IPS DF 4.7 (cell line): ENCODE measurements around the gene CABLES1.

Experiments
- DNase-seq: peaks from one replicate; pipeline ENCODE4 v3.0.0-alpha.2; 2013; ENCODE audit warnings: low spot score; ENCODE audit errors: extremely low read depth

The CABLES1 gene

DNA sequence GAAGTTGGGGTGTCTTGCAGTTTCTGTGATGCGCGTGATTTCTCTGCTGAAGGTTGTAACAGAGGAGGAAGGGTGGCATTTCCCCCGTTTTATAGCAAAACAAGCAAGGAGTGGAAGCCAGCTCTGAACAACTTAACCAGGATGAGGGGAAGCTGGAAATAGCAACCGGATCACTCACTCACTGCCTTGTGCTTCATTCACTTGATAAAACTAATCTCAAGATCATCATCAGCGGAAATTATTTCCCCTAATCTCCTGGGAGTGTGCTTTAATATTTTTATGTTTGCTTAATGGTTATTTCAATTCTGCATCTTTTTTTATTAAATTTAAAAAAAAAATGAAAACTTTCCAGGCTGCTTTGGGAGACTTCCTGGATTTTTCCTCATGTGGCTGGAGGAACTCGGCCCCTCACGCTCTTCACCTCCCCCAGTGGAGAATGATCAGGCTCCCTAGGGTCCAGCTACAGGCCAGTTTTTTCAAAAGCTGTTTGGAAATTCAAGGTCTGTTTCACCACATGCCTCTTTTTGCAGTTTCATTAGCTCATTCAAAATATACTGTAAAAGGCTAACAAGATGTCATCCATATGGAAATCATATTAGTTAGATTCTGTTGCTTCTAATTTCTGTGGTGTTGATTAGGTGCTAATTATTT lies 31.7 kb downstream of the CABLES1 start:
- no peak for DNase-seq

DNA sequence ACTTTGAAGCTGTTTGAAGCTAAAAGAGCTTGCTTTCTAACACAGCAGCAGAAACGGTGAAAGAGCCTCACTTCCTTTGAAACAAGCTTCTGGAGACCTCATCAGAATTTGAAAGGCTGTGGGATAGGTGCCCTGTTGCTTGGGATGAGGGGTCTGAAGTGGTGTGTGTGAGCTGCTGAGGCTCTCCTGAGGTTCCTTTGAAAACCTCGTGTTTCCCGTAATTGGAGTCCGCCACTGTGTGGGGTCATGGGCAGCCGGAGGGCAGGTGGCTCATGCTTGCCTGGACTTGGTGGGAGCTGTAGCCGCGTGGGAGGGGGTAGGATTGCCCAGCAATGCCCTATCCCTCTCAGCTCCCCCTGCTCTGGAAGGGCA lies 34.4 kb downstream of the CABLES1 start:
- peak; percentile 72 for DNase-seq

DNA sequence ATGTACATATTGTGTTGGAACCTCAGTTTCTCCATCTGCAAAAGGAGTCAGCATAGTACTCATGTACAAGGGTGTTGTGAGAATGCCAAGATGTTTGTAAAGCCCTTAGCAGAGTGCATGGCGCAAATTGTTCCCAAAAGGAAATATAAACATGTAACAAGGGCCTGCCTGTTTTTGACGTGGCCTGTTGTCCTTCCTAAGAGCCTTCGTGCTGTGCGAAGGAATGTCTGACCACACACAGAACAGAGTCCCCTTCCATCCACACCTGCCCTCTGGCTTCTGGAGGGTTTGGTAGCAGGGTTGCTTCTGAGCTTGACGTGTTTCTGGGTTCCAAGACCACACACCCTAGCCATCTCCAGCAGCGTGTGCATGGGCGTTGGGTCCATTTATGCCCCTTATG lies 34.9 kb downstream of the CABLES1 start:
- no peak for DNase-seq

DNA sequence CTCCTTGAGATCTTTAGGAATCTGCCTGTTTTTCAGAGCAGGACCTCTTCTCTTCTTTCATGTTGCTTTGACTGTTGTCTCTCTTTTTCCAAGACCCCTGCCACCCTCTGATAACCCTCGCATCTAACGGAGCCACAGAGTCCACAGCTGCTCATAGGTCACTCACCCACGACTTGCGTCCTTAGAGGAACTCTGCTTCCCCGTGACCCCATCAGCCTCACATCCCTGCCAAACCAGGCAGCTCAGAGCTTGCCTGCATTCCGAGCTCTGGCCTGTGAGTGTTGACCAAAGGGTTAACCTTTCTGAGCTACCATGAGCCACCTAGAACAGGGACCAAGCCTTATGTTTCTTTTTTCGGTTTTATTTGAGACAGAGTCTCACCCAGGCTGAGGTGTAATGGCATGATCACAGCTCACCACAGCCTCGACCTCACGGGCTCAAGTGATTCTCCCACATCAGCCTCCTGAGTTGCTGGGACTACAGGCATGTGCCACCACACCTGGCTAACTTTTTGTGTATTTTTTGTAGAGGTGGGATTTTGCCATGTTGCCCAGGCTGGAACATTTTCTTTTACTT lies 36.4 kb downstream of the CABLES1 start:
- DNase-seq: no peak

DNA sequence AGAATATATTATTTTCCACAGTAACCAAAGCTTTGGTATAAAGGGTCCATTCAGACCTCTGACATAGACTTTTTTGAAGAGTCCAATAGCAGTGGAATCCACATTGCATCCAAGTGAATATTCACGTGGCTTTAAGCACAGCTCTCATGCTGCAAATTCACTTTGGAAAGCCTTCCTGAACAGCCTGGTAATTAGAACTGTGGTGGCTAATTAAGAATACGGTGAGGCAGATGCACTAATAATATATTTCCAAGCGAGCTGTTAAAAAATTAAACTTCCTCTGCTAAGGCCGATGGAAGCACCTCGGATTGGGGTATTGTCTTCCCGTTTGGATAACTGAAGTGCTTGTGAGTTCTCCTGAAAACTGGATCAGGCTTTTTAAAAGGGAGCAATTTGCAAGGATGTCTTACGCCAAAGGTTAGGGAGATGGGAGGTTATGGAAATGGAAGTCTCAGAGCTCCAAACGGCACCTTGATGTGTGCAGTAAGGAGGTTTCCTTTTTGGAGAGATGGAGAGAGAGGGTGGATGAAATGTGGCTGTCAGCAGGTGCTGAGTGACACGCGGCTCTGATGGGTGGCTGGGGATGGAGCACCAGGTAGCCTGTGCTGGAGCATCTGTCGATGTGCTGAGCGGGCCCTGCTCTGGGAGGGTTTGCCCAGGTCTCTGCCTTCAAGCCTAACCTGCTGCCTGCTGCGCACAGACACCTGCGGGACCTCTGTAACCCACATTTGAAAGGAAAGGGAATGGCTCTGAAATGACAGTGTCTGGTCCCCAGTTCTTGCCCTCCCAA lies 37.5 kb downstream of the CABLES1 start:
- no peak for DNase-seq

DNA sequence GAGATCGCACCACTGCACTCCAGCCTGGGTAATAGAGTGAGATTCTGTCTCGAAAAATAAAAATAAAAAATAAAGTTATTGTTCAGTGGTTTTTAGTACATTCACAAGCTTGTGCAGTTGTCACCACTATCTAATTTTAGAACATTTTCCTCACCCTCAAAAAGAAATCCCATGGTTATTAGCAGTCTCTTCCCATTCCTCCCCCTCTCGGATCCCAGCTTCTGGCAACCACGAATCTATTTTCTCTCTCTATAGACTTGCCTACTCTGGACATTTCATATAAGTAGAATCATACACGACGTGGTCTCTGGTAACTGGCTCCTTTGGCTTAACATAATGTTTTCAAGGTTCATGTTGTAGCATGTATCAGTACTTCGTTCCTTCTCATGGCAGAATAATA lies 38.6 kb downstream of the CABLES1 start:
- DNase-seq: no peak

DNA sequence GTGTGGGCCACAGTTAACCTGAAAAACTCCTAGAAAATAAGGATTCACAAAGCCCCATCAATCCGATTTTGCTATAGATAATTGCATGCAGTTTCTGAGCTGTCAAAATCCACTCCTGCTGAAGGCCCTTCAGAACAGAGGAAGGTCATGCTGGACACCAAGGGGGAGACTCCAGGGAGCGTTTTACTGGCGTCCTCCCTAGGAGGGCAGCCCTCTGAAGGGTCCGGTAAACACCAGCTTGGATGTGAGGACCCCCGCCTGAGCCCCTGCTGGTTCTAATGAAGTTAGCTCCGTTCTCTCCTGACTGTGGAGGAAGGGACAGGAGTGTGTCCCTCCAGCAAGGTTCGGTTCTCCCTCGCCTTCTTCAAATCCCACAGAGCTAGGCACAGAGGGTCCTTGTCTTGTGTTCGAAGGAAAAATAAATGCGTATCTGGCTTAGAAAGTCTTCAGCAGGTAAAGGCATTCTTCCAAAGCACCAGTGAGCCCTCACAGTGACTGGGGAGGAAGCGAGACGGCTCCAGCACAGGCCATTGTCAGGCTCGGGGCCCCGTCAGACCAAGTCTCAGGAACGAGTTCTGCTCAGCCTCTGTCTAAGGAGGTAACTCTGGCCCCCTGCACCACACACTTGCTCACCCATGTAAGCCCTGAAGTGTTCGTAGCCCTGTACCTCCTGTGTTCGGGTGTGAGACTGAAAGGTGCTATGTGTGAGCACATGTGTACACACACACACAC lies 41.6 kb downstream of the CABLES1 start:
- DNase-seq: no peak

DNA sequence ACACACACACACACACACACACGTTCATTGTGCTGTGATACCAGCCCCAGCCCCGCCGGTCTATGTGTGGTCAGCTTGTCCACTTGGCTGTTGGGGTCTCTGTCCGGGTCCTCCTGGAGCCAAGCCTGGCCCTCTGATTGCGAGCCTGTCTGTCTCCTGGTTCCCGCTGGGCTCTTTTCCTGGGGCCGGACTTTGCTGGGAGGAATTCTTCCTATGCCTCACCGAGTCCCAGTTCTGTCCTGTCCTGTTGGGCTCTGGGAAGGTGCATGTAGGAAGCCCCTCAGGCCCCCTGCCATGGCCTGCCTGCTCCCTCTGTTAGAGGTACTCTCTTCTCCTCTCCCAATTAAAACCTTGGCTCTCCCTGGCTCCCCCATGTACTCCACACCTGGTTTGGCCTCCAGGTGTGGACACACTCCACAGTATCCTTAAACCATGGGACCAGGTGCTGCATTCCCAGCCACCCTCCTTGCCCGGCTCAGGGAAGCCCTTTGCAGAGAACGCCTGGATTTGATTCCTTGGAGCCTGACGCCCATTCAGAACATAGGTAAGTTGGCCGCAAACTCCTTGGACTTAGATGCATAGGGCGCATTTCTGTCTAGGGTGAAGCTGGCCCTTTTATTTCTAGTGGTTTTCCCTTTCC lies 42.3 kb downstream of the CABLES1 start:
- no peak for DNase-seq

DNA sequence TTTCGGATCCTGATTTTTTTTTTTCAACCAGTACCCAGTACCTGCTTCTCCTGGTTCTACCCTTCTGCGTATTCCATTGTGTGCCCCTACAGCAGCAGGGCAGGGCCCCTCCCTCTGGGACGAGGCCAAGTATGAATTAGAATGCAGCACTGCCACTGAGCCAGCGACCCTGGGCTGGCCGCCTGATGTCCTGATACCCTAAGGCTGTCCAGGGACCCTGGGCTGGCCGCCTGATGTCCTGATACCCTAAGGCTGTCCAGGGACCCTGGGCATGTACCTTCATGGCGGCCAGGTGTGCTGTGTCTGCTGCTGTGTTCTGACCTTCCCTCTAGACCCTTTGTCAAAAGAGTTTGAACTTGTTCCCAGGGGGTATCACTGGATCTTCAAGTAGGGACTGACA lies 42.9 kb downstream of the CABLES1 start:
- DNase-seq: no peak

DNA sequence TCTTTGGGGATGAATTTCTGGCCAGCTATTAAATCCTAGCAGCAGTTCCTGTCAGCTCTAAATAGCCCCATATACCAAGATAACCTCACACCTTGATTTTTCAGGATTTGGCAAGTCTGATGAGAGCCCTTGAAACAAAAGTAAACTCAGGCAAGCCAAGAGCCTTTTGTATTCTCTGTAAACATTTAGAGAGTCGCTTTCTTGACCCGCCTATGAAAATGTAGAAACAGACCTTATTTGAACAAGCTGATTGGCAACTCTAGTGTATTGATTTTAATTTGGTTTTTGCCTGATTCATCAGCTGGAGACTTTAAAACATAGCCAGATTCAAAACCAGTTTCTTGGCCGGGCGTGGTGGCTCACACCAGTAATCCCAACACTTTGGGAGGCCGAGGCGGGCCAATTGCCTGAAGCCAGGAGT lies 43.4 kb downstream of the CABLES1 start:
- no peak for DNase-seq

DNA sequence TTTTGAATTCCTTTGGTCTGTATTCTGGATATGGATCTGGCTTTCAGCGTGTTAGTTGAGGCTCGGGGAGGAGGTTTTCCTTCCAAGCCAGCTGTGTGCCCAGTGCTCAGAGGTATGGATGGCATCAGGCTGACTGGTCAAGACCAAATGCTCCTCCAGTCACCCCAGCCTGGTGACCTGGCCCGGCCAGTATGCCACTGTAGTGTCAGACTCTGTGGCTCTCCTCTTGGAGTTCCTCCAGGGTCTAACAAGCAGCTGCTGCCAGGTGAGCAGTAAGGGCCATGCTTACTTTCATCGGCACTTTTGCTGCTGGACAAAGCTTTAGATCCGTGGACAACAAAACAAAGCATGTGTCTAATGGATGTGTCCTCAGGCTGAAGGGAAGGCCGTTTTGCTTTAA lies 44.1 kb downstream of the CABLES1 start:
- no peak for DNase-seq

DNA sequence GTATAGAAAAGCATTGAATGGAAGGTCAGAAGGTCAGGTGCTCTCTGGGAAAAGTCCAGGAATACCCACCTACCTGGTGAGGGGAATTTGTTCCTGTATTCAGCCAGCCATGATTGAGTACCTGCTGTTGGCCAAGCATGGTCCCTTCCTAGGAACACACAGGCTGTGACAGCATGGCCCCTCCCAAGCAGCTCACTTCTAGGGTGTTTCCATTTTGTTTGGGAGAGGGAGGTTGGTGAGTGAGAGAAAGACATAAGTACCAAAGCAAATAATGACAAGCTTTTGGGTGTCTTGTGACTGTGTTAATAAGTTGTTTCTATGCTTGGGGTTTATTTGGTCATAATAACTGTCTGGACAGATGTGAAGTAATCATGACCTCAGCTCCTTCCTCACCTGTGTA lies 46.3 kb downstream of the CABLES1 start:
- no peak for DNase-seq

DNA sequence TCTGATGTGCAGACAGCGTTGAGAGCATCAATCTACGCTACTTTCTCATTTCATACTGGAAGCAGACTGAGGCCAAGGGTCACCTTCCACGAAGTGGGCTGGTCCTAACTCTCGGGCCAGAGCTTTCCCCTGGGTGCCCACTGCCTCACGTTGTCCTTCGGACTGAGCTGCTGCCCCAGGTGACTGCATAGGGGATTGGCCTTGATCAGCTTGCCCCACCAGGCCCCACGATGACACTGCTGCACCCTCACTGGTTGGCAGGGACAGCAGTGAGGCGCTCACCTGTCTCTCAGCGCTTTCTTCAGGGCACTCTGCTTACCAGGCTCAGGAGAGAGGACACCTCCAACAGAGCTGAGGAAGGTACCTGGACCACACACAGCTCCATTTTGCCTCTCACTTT lies 47.3 kb downstream of the CABLES1 start:
- no peak for DNase-seq

DNA sequence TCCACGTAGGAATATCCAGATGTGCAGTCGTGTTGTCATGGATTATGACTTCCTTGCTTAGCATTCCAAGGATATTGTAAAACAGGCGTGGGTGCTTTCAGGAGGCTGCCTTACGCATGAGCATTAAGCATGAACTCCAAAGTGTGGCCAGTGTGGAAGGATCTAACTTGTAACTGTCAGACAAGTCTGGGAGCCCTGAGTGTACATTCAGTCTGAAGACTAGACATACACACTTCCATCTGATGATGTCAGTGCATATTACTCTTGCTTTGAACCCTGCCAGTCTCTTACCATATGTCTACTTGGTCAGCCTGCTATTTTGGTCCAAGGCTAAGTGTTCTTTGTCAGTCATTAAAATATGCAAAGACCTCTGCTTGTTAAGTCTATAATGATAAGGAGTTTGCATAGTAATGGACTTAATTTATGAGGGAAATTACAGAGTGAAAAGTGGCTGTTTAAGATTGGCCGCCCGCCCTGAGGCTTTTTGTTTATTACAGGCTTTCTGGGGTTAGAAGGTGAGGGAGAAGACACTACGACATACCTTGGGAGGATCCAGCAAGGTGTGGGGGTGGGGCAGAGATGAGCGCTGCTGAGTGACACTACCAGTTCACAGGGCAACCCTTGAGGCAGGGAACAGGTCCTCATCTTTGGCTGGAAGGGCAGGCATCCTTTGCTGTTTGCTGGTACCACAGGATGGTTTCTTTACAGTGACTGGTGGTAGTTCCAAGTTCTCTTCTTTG lies 48.3 kb downstream of the CABLES1 start:
- no peak for DNase-seq

DNA sequence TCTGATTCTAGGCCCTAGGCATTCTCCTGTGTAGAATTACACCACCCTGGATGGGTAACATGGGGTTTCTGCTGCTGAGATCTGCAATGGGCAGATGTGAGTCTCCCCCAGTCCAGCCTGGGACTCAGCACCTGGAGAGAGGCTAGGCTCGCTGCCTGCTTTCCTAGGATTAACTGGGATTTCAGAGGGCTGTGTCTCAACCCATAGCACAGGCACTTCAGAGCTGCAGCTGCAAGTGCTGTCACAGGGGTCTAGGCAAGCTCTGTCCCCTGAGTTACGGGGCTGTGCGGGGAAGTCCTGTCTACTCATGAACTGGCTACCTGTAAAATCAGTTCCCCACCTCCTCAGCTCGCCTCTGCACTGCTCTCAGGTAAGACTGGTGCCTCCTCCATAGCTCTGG lies 51.5 kb downstream of the CABLES1 start:
- DNase-seq: no peak

DNA sequence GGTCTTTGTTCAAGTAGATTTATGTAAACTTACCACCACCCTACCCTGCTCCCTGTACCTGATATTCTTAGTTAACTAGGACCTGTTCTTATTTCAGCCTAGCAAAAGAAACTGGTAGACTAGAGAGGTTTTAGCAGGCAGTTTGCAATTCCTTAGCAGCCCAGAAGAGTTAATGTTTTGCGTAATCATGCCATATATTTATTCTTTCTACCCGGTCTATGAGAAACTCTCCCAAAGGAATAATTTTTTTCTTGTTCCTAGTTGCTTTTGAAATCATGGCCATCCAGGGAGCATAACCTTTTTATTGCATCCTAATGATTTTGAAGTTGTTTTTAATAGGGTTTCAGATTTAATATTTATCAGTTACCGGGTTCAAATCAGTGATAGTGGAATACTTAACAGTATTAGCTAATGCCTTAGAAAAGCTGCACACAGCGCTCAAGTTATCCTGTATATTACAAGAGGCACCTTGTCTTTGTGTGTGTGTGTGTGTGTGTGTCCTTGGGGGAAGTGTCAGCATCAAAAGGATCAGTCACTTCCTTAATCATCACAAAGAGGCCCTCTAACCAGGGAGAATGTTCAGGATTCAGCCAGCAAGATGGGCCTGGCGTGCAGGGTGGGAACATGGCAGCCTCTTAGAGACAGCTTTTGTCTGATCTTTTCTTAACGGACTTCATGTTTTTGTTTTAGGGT lies 52.9 kb downstream of the CABLES1 start:
- DNase-seq: no peak

DNA sequence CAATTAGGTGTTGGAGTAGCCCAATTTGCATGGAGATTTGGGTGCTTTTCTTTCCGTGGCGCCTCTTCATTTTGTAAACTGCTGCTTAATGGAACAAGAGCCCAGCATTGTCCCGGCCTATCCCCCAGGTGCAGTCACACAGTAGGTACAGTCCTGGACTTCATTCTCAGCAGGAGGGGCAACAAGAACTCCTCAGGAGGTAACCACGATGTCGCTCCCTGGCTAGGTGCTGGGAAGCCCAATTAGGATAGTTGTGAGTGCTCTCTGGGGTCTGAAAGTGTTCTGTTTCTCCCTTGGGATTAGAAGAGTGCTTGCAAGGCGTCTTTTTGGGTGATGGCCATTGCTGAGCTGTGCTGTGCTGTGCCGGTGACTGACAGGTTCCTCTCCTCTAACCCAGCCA lies 53.8 kb downstream of the CABLES1 start:
- no peak for DNase-seq

DNA sequence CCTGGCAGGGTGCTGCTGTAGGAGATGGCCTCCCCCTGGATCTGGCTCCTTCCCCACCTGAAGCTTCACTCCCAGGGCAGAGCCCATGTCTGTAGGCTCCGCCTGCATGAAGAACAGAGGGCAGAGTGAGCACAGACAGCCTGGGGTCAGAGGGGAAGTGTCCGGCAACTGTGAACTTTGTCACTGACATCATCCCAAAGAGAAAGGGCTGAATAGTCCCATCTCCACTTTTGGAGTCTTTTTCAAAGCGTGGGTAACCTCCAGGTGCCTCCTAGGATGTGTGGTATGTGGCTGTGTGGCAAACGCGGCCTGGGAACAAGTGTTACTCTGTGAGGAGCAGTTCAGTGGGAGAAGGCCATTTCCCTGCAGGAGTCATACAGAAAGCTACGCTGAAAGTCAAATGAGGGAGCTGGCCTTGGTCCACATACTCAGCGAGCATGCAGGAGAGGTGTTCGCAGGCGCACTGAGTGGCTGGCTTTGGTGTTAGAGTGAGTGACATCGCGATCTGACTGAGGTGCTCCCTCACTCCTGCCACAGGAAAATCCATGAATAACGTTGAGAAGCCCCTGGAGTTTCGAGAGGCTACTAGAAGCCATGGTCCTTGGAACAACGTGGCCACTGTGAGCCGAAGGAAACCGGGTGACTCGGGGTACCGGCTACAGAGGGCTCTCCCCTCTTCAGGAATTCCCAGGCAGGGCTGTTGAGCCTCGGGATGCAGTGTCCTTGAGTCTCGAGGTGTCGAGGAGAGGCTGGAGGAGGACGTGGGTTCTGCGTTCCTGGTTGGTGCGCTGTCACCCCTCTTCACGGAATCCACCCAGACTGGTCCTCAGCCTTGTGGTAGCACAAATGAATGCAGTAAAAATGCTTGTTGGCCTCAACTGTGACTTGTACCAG lies 54.7 kb downstream of the CABLES1 start:
- DNase-seq: no peak

DNA sequence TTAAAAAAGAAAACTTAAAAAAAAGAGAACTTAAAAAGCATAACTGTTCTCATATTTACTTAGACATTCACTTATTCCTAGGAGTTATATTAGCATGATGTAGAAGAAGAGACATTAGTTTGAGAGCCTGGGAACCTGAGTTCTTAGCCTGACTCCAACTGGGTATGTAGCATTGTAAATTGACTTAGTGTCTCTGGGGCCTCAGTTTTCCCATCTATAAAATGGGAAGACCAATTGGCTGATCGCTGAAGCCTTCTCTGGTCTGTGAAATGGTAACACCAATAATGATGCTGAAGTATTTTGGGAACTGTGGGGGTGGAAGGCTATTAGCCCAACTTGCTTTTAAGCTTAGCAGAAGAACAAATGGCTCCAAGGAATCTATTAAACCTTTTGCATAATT lies 55.9 kb downstream of the CABLES1 start:
- no peak for DNase-seq
